HG03342 (cell line): ENCODE data around the gene WDR88.
"Not testable (repeated sequence)": the region's sequence is repeated elsewhere in the genome, so short reads cannot be mapped to it uniquely, and the experiment has no call there.

Experiments
- ATAC-seq: cut with Tn5 transposase; IDR thresholded peaks from one replicate; pipeline ENCODE4 v1.9.1; 2021; ENCODE audit warnings: mild to moderate bottlenecking, moderate library complexity; ENCODE audit not compliant: unreplicated experiment

WDR88 gene

GRCh38 chr19:33126712-33127111 lies 5.2 kb upstream of the WDR88 start:
- ATAC-seq = not testable (repeated sequence)

GRCh38 chr19:33129901-33130300 lies 2.0 kb upstream of the WDR88 start:
- ATAC-seq = no peak

- no peak for ATAC-seq
These were observed 1.5 kb upstream of the WDR88 start for GRCh38 chr19:33130433-33130832.

- no peak for ATAC-seq
These were observed 511 bp downstream of the WDR88 start for GRCh38 chr19:33132425-33132824.

- ATAC-seq = no peak
These were observed 1.6 kb downstream of the WDR88 start for GRCh38 chr19:33133438-33134031.

GRCh38 chr19:33134571-33135041 lies 2.7 kb downstream of the WDR88 start:
- no peak for ATAC-seq

- no peak for ATAC-seq
These were observed 7.3 kb downstream of the WDR88 start for GRCh38 chr19:33139165-33139564.

GRCh38 chr19:33143897-33144405 lies 12.0 kb downstream of the WDR88 start:
- ATAC-seq = peak; percentile 64

- ATAC-seq = no peak
These were observed 14.3 kb downstream of the WDR88 start for GRCh38 chr19:33146209-33146608.

GRCh38 chr19:33147538-33147937 lies 15.6 kb downstream of the WDR88 start:
- ATAC-seq = no peak

- no peak for ATAC-seq
These were observed 19.1 kb downstream of the WDR88 start for GRCh38 chr19:33150852-33151518.

- ATAC-seq = no peak
These were observed 20.3 kb downstream of the WDR88 start for GRCh38 chr19:33152176-33152575.

GRCh38 chr19:33152625-33153024 lies 20.7 kb downstream of the WDR88 start:
- ATAC-seq = not testable (repeated sequence)

GRCh38 chr19:33154313-33154712 lies 22.4 kb downstream of the WDR88 start:
- not testable (repeated sequence) for ATAC-seq

- no peak for ATAC-seq
These were observed 24.4 kb downstream of the WDR88 start for GRCh38 chr19:33156334-33156733.

GRCh38 chr19:33157906-33158305 lies 26.0 kb downstream of the WDR88 start:
- ATAC-seq = no peak

GRCh38 chr19:33158365-33158764 lies 26.5 kb downstream of the WDR88 start:
- ATAC-seq = no peak

- ATAC-seq = no peak
These were observed 27.2 kb downstream of the WDR88 start for GRCh38 chr19:33159149-33159548.

GRCh38 chr19:33159893-33160292 lies 28.0 kb downstream of the WDR88 start:
- no peak for ATAC-seq

- no peak for ATAC-seq
These were observed 29.3 kb downstream of the WDR88 start for GRCh38 chr19:33161201-33161600.

- no peak for ATAC-seq
These were observed 31.6 kb downstream of the WDR88 start for GRCh38 chr19:33163481-33163880.

- not testable (repeated sequence) for ATAC-seq
These were observed 34.1 kb downstream of the WDR88 start for GRCh38 chr19:33166037-33166436.
